Measurements from ENCODE around the gene PDXP. TPM values are rescaled to one million over a fixed set of nuclear protein-coding genes. Genes with fewer than 3 reads are reported as not detected.

PDXP gene
- total RNA-seq, 1 donor from 2014 or later: 22.4 TPM

GRCh38 chr22:37660709-37661045 is 2.2 kb downstream of the PDXP start:
- H3K27me3 Mint-ChIP-seq (ENCODE audit: low read depth, unreplicated experiment): no peaks in the 10 kb centered on the region
- no peak for FAIRE-seq
- DNase-seq (ENCODE audit: low read depth): no peak
- Histone ChIP-seq H3K9me3 (ENCODE audit: insufficient read depth, low read depth, low read length) (no peaks in the 10 kb centered on the region), H3K4me1 (ENCODE audit: insufficient read depth, low read length) (peaks cover 28% of the 10 kb centered on the region), H2AFZ (ENCODE audit: low read depth, low read length) (no peak overlapping the region), H3K36me3 (ENCODE audit: insufficient read depth, low read length) (no peaks in the 10 kb centered on the region), H3K4me3 (ENCODE audit: insufficient read depth, low read depth, low read length) (no peak overlapping the region), H3K79me2 (ENCODE audit: insufficient read depth, low read length) (peaks cover 61% of the 10 kb centered on the region), H4K20me1 (ENCODE audit: insufficient read depth, low read length) (peaks cover 48% of the 10 kb centered on the region), H3K27me3 (ENCODE audit: insufficient read depth, low read length) (no peaks in the 10 kb centered on the region), H3K27ac (ENCODE audit: low read depth, low read length) (no peak overlapping the region), H3K9ac (ENCODE audit: low read length) (peak overlapping the region; percentile 47), H3K4me2 (ENCODE audit: low read length) (peak overlapping the region; percentile 85)
- H3K4me3 Mint-ChIP-seq (ENCODE audit: unreplicated experiment): peak overlapping the region; percentile 87
- TF ChIP-seq CTCF (IDR thresholded peaks at IDR 0.05; ENCODE audit: insufficient read depth, low read depth, low read length) (no peak), EZH2 (IDR thresholded peaks at IDR 0.05; ENCODE audit: insufficient read depth, low read length) (no peak)
- H3K27ac Mint-ChIP-seq (ENCODE audit: unreplicated experiment): no peak overlapping the region
- H3K4me1 Mint-ChIP-seq (ENCODE audit: low read depth, unreplicated experiment): peaks cover 15% of the 10 kb centered on the region
- peaks cover 5% of the 10 kb centered on the region for H3K36me3 Mint-ChIP-seq (ENCODE audit: low read depth, unreplicated experiment)
- H3K9me3 Mint-ChIP-seq (ENCODE audit: unreplicated experiment): no peaks in the 10 kb centered on the region

GRCh38 chr22:37661160-37661924 is 2.8 kb downstream of the PDXP start:
- Histone ChIP-seq H3K9me3 (ENCODE audit: insufficient read depth, low read depth, low read length) (no peaks in the 10 kb centered on the region), H3K4me2 (ENCODE audit: low read length) (peak overlapping the region; percentile 85), H3K27me3 (ENCODE audit: insufficient read depth, low read length) (no peaks in the 10 kb centered on the region), H3K79me2 (ENCODE audit: insufficient read depth, low read length) (peaks cover 68% of the 10 kb centered on the region), H3K36me3 (ENCODE audit: insufficient read depth, low read length) (no peaks in the 10 kb centered on the region), H3K9ac (ENCODE audit: low read length) (peak overlapping the region; percentile 47), H2AFZ (ENCODE audit: low read depth, low read length) (no peak overlapping the region), H4K20me1 (ENCODE audit: insufficient read depth, low read length) (peaks cover 48% of the 10 kb centered on the region), H3K27ac (ENCODE audit: low read depth, low read length) (peak overlapping the region; percentile 83), H3K4me3 (ENCODE audit: insufficient read depth, low read depth, low read length) (peak overlapping the region; percentile 39), H3K4me1 (ENCODE audit: insufficient read depth, low read length) (peaks cover 28% of the 10 kb centered on the region)
- FAIRE-seq (no peak), DNase-seq (ENCODE audit: low read depth) (peak; percentile 74)
- Mint-ChIP-seq H3K36me3 (ENCODE audit: low read depth, unreplicated experiment) (peaks cover 2% of the 10 kb centered on the region), H3K4me3 (ENCODE audit: unreplicated experiment) (peak overlapping the region; percentile 5), H3K27ac (ENCODE audit: unreplicated experiment) (no peak overlapping the region), H3K4me1 (ENCODE audit: low read depth, unreplicated experiment) (peaks cover 15% of the 10 kb centered on the region), H3K9me3 (ENCODE audit: unreplicated experiment) (no peaks in the 10 kb centered on the region), H3K27me3 (ENCODE audit: low read depth, unreplicated experiment) (no peaks in the 10 kb centered on the region)
- TF ChIP-seq CTCF (IDR thresholded peaks at IDR 0.05; ENCODE audit: insufficient read depth, low read depth, low read length) (peak; percentile 46), EZH2 (IDR thresholded peaks at IDR 0.05; ENCODE audit: insufficient read depth, low read length) (no peak)

GRCh38 chr22:37662039-37662438 is 3.5 kb downstream of the PDXP start:
- TF ChIP-seq EZH2 (IDR thresholded peaks at IDR 0.05; ENCODE audit: insufficient read depth, low read length) (no peak), CTCF (IDR thresholded peaks at IDR 0.05; ENCODE audit: insufficient read depth, low read depth, low read length) (no peak)
- H3K4me1 ChIP-seq (ENCODE audit: insufficient read depth, low read length): peaks cover 28% of the 10 kb centered on the region
- H3K27me3 Mint-ChIP-seq (ENCODE audit: low read depth, unreplicated experiment): no peaks in the 10 kb centered on the region
- peaks cover 2% of the 10 kb centered on the region for H3K36me3 Mint-ChIP-seq (ENCODE audit: low read depth, unreplicated experiment)
- no peaks in the 10 kb centered on the region for H3K36me3 ChIP-seq (ENCODE audit: insufficient read depth, low read length)
- no peak overlapping the region for H3K27ac ChIP-seq (ENCODE audit: low read depth, low read length)
- H3K4me2 ChIP-seq (ENCODE audit: low read length): no peak overlapping the region
- no peak for FAIRE-seq
- no peak overlapping the region for H3K9ac ChIP-seq (ENCODE audit: low read length)
- H3K9me3 ChIP-seq (ENCODE audit: insufficient read depth, low read depth, low read length): no peaks in the 10 kb centered on the region
- H2AFZ ChIP-seq (ENCODE audit: low read depth, low read length): no peak overlapping the region
- H3K4me3 ChIP-seq (ENCODE audit: insufficient read depth, low read depth, low read length): no peak overlapping the region
- no peak overlapping the region for H3K4me3 Mint-ChIP-seq (ENCODE audit: unreplicated experiment)
- no peaks in the 10 kb centered on the region for H3K9me3 Mint-ChIP-seq (ENCODE audit: unreplicated experiment)
- H3K27me3 ChIP-seq (ENCODE audit: insufficient read depth, low read length): no peaks in the 10 kb centered on the region
- DNase-seq (ENCODE audit: low read depth): no peak
- H3K79me2 ChIP-seq (ENCODE audit: insufficient read depth, low read length): peaks cover 70% of the 10 kb centered on the region
- peaks cover 48% of the 10 kb centered on the region for H4K20me1 ChIP-seq (ENCODE audit: insufficient read depth, low read length)
- peaks cover 15% of the 10 kb centered on the region for H3K4me1 Mint-ChIP-seq (ENCODE audit: low read depth, unreplicated experiment)
- no peak overlapping the region for H3K27ac Mint-ChIP-seq (ENCODE audit: unreplicated experiment)
